ENCODE results near the gene ZNF185.

ZNF185 gene

DNA sequence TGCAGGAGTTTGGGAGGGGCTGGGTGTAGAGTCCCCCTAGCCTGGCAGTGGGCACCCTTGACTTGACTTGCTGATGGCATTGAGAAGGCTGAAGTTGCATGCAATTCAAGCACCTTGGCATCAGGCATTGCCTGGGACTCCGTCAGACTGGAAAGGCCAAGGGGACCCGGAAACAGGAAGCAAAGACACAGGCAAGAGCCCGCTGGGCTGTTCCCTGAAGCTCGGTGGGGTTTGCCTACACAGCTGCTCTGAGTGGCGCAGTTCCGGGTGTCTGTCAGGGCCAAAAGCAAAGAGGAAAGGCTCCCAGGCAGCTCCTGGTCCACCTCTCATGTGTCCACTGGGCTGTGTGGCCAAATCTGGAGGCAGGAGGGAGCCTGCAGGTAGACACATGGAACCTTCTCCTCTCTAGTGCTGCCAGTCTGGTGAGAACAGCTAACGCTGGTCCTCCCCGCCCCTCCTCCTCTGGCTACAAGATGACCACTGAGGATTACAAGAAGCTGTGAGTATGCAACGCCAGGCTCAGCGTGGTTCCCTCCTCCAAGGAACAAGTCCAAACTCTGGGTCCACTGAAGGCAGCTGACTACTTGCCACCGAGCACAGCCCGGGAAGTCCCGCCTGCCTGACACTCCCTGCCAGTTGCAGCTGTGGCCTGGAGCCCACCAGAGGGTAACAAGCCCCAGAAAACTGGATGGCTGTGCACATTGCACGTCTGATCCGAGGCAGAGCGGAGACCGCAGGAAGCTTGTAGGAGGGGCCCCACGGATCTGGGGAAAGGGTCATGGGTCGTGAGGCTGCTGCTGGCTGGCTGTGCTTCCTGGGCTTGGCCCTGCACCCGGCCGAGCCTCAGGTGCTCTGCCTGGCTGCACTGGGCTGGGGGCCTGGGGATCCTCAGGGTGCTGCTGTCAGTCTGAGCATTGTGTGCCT, 20.1 kb downstream of the ZNF185 start:
- no peaks in the 10 kb centered on the region for H3K36me3 ChIP-seq (ENCODE audit: insufficient read depth, low read length)
- TF ChIP-seq EZH2 (IDR thresholded peaks at IDR 0.05) (no peak), POLR2AphosphoS5 (IDR thresholded peaks at IDR 0.05; ENCODE audit: borderline replicate concordance, low read depth, low read length) (no peak), FOXP2 (optimal IDR thresholded peaks at IDR 0.05; ENCODE audit: control extremely low read depth, extremely low read length, insufficient read depth) (no peak)

DNA sequence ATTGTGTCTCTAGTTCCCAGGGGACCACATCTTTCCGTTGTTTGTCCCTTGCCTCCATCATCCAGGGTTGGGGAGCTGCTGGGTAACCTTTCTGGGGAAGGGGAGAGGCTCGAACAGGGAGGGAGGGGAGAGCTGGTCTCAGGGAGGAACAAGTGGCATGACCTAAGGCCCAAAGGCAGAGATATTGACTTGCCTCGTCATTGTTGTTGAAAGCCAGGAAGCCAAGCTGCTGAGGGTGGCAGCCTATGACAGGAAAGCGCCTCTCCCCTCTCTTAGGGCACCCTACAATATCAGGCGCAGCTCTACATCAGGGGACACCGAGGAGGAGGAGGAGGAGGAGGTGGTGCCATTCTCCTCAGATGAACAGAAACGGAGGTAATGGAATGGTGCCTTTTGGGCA, 20.8 kb downstream of the ZNF185 start:
- no peaks in the 10 kb centered on the region for H3K9me3 ChIP-seq (ENCODE audit: low read depth, low read length)
- DNase-seq (ENCODE audit: low read depth, low spot score), result no peak
- no peaks in the 10 kb centered on the region for H3K36me3 ChIP-seq (ENCODE audit: insufficient read depth, low read length)
- TF ChIP-seq EZH2 (IDR thresholded peaks at IDR 0.05) (no peak), POLR2AphosphoS5 (IDR thresholded peaks at IDR 0.05; ENCODE audit: borderline replicate concordance, low read depth, low read length) (no peak), FOXP2 (optimal IDR thresholded peaks at IDR 0.05; ENCODE audit: control extremely low read depth, extremely low read length, insufficient read depth) (no peak)
- no peak overlapping the region for H3K9ac ChIP-seq (ENCODE audit: insufficient read length)
- H3K4me3 ChIP-seq, result no peak overlapping the region
- no peak overlapping the region for H3K27ac ChIP-seq

More for the DNA sequence above, 20.1 kb downstream of the ZNF185 start:
- H3K27ac ChIP-seq, result no peak overlapping the region
- no peaks in the 10 kb centered on the region for H3K9me3 ChIP-seq (ENCODE audit: low read depth, low read length)
- H3K9ac ChIP-seq (ENCODE audit: insufficient read length), result no peak overlapping the region
- H3K4me3 ChIP-seq, result no peak overlapping the region
- DNase-seq (ENCODE audit: low read depth, low spot score), result no peak

GRCh38 chrX:152923599-152923998, 25.7 kb downstream of the ZNF185 start:
- H3K9ac ChIP-seq (ENCODE audit: insufficient read length), result no peak overlapping the region
- no peak overlapping the region for H3K4me3 ChIP-seq
- no peaks in the 10 kb centered on the region for H3K9me3 ChIP-seq (ENCODE audit: low read depth, low read length)
- H3K36me3 ChIP-seq (ENCODE audit: insufficient read depth, low read length), result no peaks in the 10 kb centered on the region
- no peak for DNase-seq (ENCODE audit: low read depth, low spot score)
- H3K27ac ChIP-seq, result no peak overlapping the region
- no peak for TF ChIP-seq POLR2AphosphoS5 (IDR thresholded peaks at IDR 0.05; ENCODE audit: borderline replicate concordance, low read depth, low read length)
- no peak for TF ChIP-seq FOXP2 (optimal IDR thresholded peaks at IDR 0.05; ENCODE audit: control extremely low read depth, extremely low read length, insufficient read depth)
- no peak for TF ChIP-seq EZH2 (IDR thresholded peaks at IDR 0.05)

DNA sequence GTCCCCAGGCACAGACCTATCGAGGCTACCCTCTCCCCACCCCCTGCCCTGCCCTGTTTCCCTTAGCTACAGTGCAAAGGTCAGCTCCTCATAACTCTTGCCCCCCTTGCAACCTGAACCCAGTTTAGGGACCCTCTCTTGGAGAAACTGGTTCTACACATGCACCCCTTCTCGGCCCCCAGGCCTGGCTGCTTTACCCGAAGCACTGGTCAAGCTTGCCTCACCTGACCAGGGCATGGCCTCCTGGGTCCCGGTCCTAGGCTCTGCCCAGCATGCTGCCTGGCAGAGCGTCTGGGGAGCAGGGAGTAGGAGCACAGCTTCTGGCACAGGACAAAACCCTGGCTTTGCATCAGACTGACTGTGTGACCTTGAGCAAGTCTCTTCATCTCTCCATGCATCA, 28.0 kb downstream of the ZNF185 start:
- DNase-seq (ENCODE audit: low read depth, low spot score), result no peak
- no peak overlapping the region for H3K9ac ChIP-seq (ENCODE audit: insufficient read length)
- H3K4me3 ChIP-seq, result no peak overlapping the region
- TF ChIP-seq FOXP2 (optimal IDR thresholded peaks at IDR 0.05; ENCODE audit: control extremely low read depth, extremely low read length, insufficient read depth), result no peak
- no peak for TF ChIP-seq POLR2AphosphoS5 (IDR thresholded peaks at IDR 0.05; ENCODE audit: borderline replicate concordance, low read depth, low read length)
- TF ChIP-seq EZH2 (IDR thresholded peaks at IDR 0.05), result no peak
- no peaks in the 10 kb centered on the region for H3K36me3 ChIP-seq (ENCODE audit: insufficient read depth, low read length)
- no peaks in the 10 kb centered on the region for H3K9me3 ChIP-seq (ENCODE audit: low read depth, low read length)
- H3K27ac ChIP-seq, result no peak overlapping the region

GRCh38 chrX:152926279-152926678, 28.4 kb downstream of the ZNF185 start:
- H3K27ac ChIP-seq, result no peak overlapping the region
- no peak for TF ChIP-seq FOXP2 (optimal IDR thresholded peaks at IDR 0.05; ENCODE audit: control extremely low read depth, extremely low read length, insufficient read depth)
- no peak for TF ChIP-seq EZH2 (IDR thresholded peaks at IDR 0.05)
- H3K4me3 ChIP-seq, result no peak overlapping the region

DNA sequence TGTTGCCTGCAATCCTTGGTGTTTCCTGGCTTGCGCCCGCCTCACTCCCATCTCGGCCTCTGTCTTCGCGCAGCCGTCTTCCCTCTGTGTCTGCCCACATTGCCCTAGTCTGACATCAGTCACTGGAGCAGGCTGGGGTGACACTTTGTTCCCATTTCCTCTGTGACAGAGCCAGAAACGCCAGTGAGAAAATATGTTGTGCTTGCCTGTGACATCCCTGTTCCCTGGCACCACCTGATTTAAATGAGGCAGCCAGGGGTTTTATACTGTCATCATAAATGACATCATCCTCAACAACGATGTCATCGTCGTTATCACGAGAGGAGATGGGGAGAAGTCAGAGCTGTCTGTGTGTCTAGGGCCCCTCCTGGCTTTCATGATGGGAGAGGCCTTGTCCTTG, 29.1 kb downstream of the ZNF185 start:
- TF ChIP-seq POLR2AphosphoS5 (IDR thresholded peaks at IDR 0.05; ENCODE audit: borderline replicate concordance, low read depth, low read length) (no peak), EZH2 (IDR thresholded peaks at IDR 0.05) (no peak), FOXP2 (optimal IDR thresholded peaks at IDR 0.05; ENCODE audit: control extremely low read depth, extremely low read length, insufficient read depth) (no peak)

More at GRCh38 chrX:152926279-152926678, 28.4 kb downstream of the ZNF185 start:
- H3K36me3 ChIP-seq (ENCODE audit: insufficient read depth, low read length), result no peaks in the 10 kb centered on the region
- H3K9me3 ChIP-seq (ENCODE audit: low read depth, low read length), result no peaks in the 10 kb centered on the region
- H3K9ac ChIP-seq (ENCODE audit: insufficient read length), result no peak overlapping the region
- no peak for DNase-seq (ENCODE audit: low read depth, low spot score)

GRCh38 chrX:152927858-152928760, 30.2 kb downstream of the ZNF185 start:
- no peak overlapping the region for H3K4me3 ChIP-seq
- H3K27ac ChIP-seq, result no peak overlapping the region
- no peaks in the 10 kb centered on the region for H3K9me3 ChIP-seq (ENCODE audit: low read depth, low read length)
- no peak for TF ChIP-seq POLR2AphosphoS5 (IDR thresholded peaks at IDR 0.05; ENCODE audit: borderline replicate concordance, low read depth, low read length)
- TF ChIP-seq FOXP2 (optimal IDR thresholded peaks at IDR 0.05; ENCODE audit: control extremely low read depth, extremely low read length, insufficient read depth), result no peak
- TF ChIP-seq EZH2 (IDR thresholded peaks at IDR 0.05), result no peak
- H3K9ac ChIP-seq (ENCODE audit: insufficient read length), result no peak overlapping the region
- no peaks in the 10 kb centered on the region for H3K36me3 ChIP-seq (ENCODE audit: insufficient read depth, low read length)
- DNase-seq (ENCODE audit: low read depth, low spot score), result no peak

More for the DNA sequence above, 29.1 kb downstream of the ZNF185 start:
- Histone ChIP-seq H3K4me3 (no peak overlapping the region), H3K27ac (no peak overlapping the region), H3K9me3 (ENCODE audit: low read depth, low read length) (no peaks in the 10 kb centered on the region), H3K9ac (ENCODE audit: insufficient read length) (no peak overlapping the region), H3K36me3 (ENCODE audit: insufficient read depth, low read length) (no peaks in the 10 kb centered on the region)
- no peak for DNase-seq (ENCODE audit: low read depth, low spot score)

DNA sequence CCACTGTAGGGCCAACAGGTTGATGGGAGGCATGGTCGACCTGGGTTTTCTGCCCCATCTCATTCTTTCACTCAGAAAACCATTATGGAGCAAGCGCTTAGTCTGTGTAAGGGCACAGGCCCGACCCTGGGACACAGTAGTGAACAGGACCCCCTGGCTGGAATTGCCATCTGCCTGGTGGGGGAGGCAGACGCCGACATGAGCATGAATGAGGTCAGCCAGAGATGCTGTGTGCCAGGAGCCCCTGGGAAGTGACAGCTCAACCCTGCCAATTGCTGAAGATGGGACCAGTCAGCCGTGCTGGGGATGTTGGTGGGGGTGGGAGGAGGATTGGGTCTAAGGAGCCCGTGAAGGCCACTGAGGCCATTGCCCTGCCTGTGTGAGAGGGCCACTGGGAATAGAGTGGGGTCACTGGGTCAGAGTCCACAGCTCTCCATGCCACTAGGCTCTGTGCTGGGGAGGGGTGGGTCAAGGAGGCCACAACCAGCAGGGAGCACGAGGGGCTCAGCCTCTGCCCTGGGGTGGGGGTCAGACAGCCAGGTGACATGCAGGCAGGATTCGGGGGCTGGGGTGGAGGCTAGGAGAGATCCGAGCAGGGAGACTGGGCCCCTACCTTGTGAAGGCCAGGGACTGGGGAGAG, 31.0 kb downstream of the ZNF185 start:
- TF ChIP-seq EZH2 (IDR thresholded peaks at IDR 0.05) (no peak), FOXP2 (optimal IDR thresholded peaks at IDR 0.05; ENCODE audit: control extremely low read depth, extremely low read length, insufficient read depth) (no peak), POLR2AphosphoS5 (IDR thresholded peaks at IDR 0.05; ENCODE audit: borderline replicate concordance, low read depth, low read length) (no peak)
- Histone ChIP-seq H3K27ac (no peak overlapping the region), H3K9me3 (ENCODE audit: low read depth, low read length) (no peaks in the 10 kb centered on the region), H3K36me3 (ENCODE audit: insufficient read depth, low read length) (no peaks in the 10 kb centered on the region), H3K9ac (ENCODE audit: insufficient read length) (no peak overlapping the region), H3K4me3 (no peak overlapping the region)
- no peak for DNase-seq (ENCODE audit: low read depth, low spot score)

All from SK-N-MC (cell line).